ENCODE measurements around the gene DHRS11.
A peak's percentile ranks its signal among the peaks of the same experiment; 100 is the strongest.

GRCh38 chr17:36609498-36609862 is 17.8 kb downstream of the DHRS11 start:
- TF ChIP-seq CTCF (conservative IDR thresholded peaks at IDR 0.05; ENCODE audit: low read length) = peak; percentile 50; the same call in 1 of the 2 replicates
- no peak for TF ChIP-seq EZH2phosphoT487 (IDR thresholded peaks at IDR 0.05; ENCODE audit: borderline replicate concordance, low read depth, low read length)
